Vagina (tissue), 2 donors: ENCODE measurements around the gene PLOD1.

Experiments
- CTCF ChIP-seq, 3 experiments: fragments of 450-650 bp in 2 of 3; fragments of 200-600 bp in 1 of 3; sonication (generic) in 1 of 3; IDR thresholded peaks; one replicate each; pipeline ENCODE4 v1.5.1; 2017 to 2019; ENCODE audit warnings: antibody characterized with exemption in 3 of 3, mild to moderate bottlenecking in 2 of 3, moderate library complexity in 2 of 3
- POLR2A ChIP-seq, 2 donors: fragments of 450-650 bp; IDR thresholded peaks; one replicate each; pipeline ENCODE4 v1.6.1; 2017; ENCODE audit warnings: antibody characterized with exemption in 2 of 2, mild to moderate bottlenecking in 2 of 2, moderate library complexity in 2 of 2

- TF ChIP-seq CTCF (IDR thresholded peaks at IDR 0.05) (no peak), POLR2A (IDR thresholded peaks at IDR 0.05) (no peak)
Measured at GRCh38 chr1:12003762-12004161, 69.2 kb downstream of the PLOD1 start.
